ENCODE measurements around the gene LAMTOR1. TPM values are rescaled to one million over a fixed set of nuclear protein-coding genes. Genes with fewer than 3 reads are reported as not detected.

Gene LAMTOR1
- polyA plus RNA-seq, 3 donors, result 123 to 133 (median 128) TPM

GRCh38 chr11:72085621-72086351 is 17.3 kb downstream of the LAMTOR1 start:
- DNase-seq, result no peak

- DNase-seq, result no peak
These were observed 18.1 kb downstream of the LAMTOR1 start for GRCh38 chr11:72084965-72085364.

DNA sequence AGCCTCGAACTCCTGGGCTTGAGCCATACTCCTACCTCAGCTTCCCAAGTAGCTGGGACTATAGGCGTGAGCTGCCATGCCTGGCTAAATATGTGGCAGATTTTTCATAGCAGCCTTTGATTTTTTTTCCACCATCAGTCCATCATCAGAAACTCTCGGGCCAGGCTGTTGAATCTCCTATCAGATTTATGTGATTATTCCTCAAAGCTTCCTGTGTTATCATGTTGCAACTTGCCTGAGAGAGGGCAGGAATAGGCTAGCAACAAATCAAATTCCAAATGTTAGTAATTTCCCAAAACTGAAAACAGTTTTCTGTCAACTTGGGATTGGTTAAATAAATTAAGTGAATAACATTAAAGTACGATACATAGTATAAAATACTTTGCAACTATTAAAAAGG is 19.0 kb downstream of the LAMTOR1 start:
- DNase-seq, result no peak

DNA sequence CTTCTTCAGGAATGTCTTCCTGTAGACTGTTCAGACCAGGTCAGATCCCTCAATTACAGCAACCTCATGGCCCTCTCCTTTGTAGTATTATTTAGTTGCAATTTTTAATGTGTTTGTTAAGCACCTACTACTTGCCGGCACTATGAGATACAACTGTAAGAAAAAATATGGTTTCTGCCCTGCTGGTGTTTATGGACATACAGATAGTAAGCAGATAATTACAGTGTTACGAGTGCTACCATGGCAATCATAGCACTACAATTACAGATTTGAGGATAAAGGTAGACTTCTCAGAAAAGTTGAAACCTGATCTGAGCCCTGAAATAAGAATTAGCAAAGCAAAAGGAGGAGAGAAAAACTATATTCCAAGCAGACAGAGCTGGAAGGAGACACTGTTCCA is 19.7 kb downstream of the LAMTOR1 start:
- DNase-seq, result no peak

- DNase-seq, result no peak
These were observed 21.2 kb downstream of the LAMTOR1 start for GRCh38 chr11:72081821-72082453.

DNA sequence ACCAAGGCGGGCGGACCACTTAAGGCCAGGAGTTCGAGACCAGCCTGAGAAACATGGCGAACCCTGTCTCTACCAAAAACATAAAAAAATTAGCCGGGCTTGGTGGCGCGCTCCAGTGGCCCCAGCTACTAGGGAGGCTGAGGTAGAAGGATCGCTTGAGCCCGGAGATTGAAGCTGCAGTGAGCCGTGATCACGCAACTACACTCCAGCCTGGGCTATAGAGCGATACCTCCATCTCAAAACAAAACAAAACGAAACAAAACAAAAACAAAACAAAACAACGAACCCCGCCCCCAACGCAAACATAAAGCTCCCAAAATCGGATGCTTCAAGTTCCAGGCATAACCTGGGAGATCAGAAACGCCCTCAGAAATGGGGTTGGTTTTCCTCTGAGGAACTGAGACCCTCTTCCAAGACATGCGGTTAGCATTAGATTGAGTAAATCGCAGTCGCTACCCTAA is 21.9 kb downstream of the LAMTOR1 start:
- DNase-seq, result no peak

- DNase-seq, result peak; percentile 100
These were observed 22.5 kb downstream of the LAMTOR1 start, which contains the start of the genes LRRC51 and NUMA1 for GRCh38 chr11:72080326-72081183. LRRC51 (plus strand) TSS chr11:72080850; CDS start chr11:72089084, 8,234 bp downstream. NUMA1 (minus strand) TSS chr11:72080542; CDS start chr11:72035943, 44,599 bp downstream.

- DNase-seq, result no peak
These were observed 23.2 kb downstream of the LAMTOR1 start for GRCh38 chr11:72079819-72080325.

- no peak for DNase-seq
These were observed 24.6 kb downstream of the LAMTOR1 start for GRCh38 chr11:72078477-72078876.

DNA sequence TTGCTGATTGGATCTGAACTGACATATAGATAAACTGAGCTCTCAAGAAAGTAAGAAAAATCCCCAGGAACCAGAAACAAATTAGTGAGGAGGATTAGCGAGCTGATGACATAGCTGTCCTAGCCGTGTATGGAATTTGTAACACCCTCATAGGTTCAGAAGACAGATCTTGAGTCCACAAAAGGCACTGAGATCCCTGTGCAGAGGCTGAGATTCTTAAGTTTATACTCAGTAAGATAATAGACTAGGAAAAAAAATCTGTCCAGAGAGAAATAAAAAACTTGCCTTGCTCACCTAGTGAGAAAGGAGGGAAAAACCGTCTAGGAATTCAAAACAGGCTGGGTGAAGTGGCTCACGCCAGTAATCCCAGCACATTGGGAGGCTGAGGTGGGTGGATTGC is 27.3 kb downstream of the LAMTOR1 start:
- no peak for DNase-seq

- DNase-seq, result no peak
These were observed 28.0 kb downstream of the LAMTOR1 start for GRCh38 chr11:72075109-72075508.

- no peak for DNase-seq
These were observed 30.7 kb downstream of the LAMTOR1 start for GRCh38 chr11:72072348-72072747.

DNA sequence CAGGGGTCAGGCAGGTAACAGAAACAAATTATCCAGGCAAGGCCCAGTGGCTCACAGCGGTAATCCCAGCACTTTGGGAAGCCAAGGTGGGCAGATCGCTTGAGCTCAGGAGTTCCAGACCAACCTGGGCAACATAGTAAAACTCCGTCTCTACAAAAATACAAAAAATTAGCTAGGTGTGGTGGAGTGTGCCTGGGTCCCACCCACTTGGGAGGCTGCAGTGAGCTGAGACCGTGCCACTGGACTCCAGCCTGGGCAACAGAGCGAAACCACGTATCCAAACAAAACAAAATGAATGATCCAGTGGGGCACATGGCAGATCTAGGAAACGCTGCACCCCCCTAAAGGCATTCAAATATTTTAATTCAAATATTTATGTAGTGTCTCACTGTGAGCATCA is 32.6 kb downstream of the LAMTOR1 start:
- DNase-seq, result no peak

- DNase-seq, result no peak
These were observed 33.3 kb downstream of the LAMTOR1 start for GRCh38 chr11:72069787-72070251.

GRCh38 chr11:72069200-72069599 is 33.9 kb downstream of the LAMTOR1 start:
- DNase-seq, result no peak

- DNase-seq, result no peak
These were observed 35.4 kb downstream of the LAMTOR1 start for GRCh38 chr11:72067676-72068075.

- DNase-seq, result no peak
These were observed 35.8 kb downstream of the LAMTOR1 start for GRCh38 chr11:72067266-72067665.

DNA sequence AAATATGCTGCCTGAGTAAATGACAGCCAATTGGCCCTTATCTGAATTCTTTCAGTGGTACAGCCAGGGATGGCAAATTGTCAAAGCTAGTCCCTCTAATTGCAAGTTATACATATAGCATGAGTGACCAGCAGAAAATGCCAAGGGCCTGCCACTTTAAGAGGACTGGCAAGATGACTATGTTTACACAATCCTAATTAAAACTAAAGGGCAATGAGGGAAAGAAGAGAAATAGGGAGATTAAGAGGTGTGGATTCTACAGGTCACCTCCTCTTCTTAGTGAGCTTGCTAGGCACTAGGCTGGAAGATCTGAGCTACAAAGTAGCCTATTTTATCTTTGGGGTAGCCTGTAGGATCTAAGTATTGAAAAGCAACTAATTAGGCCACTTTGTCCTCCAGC is 36.2 kb downstream of the LAMTOR1 start:
- no peak for DNase-seq

- no peak for DNase-seq
These were observed 41.2 kb downstream of the LAMTOR1 start for GRCh38 chr11:72061739-72062396.

DNA sequence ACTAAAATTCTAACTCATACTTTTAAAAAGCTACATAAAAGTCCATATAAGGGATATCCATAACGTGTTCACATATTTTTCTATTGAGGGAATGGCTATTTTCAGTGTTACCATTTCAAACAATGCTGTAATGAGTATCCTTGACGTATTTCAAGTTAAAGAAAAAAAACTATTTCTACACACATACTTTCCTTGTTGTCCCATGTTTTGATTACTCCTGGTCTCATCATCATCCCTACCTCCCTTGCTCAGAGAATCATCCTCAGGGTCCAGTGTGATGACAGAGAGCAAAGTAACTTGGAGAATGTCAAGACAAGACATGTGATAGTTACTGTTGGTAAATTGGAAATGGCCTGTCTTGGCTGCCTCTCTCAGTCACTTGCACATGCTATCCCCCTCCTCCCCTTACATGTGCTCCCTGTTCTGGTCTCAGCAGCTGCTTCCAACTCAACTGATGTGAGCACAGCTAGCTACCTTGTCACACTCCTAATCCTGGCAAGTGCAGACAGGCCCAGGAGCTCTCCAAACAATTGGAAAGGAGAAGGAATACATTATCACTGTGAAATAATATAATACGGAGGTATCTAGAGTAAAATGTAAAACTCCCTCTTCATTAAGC is 44.6 kb downstream of the LAMTOR1 start:
- no peak for DNase-seq
